GM21381 (cell line): ENCODE measurements around the gene TMEM259.

ENCODE experiments used
- ATAC-seq: cut with Tn5 transposase; IDR thresholded peaks from one replicate; pipeline ENCODE4 v1.9.1; 2021; ENCODE audit warnings: mild to moderate bottlenecking, moderate library complexity; ENCODE audit not compliant: unreplicated experiment

The TMEM259 gene

DNA sequence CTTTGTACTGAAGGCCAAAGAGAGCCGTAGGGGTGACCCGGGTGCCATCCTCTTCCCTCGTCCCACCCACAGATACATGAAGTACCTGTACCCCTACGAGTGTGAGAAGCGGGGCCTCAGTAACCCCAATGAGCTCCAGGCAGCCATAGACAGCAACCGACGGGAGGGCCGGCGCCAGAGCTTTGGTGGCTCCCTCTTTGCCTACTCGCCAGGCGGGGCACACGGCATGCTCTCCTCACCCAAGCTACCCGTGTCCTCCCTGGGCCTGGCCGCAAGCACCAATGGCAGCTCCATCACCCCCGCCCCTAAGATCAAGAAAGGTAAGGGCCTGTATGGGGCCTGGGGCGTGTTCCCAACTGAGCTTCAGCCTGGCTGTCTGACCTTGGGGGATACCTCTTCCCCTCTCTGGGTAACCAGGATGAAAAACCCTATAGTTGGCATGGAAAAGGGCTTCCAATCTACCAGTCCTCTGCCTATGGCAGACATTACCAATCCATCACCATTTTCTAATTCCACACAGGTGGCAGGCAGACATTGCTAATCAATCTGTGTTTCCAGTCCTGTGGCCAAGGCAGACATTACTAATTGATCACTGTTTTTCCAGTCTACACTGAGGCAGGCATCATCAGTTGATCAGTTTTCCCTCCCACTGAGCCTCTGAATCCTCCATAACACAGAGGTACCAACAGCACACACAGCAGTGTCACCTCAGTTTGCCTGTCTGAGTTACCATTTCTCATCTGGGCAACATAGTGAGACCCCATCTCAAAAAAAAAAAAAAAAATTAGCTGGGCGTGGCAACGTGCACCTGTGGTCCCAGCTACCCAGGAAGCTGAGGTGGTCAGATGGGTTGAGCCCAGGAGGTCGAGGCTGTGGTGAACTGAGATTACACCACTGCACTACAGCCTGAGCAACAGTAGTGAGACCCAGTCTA lies 55.9 kb downstream of the TMEM259 start:
- ATAC-seq = no peak

DNA sequence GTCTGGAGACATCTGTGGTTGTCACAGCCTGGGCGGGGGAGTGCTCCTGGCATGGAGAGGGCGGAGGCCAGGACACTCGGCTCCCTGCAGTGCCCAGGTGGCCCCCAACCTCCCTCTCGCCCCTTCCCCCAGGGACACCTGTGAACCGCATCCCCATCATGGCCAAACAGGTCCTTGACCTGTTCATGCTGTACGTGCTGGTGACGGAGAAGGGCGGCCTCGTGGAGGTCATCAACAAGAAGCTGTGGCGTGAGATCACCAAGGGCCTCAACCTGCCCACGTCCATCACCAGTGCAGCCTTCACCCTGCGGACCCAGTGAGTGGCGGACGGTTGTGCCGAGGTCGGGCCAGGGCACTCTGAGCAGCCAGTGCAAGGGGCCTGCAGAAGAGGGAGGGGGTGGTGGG lies 56.8 kb downstream of the TMEM259 start:
- ATAC-seq = no peak

DNA sequence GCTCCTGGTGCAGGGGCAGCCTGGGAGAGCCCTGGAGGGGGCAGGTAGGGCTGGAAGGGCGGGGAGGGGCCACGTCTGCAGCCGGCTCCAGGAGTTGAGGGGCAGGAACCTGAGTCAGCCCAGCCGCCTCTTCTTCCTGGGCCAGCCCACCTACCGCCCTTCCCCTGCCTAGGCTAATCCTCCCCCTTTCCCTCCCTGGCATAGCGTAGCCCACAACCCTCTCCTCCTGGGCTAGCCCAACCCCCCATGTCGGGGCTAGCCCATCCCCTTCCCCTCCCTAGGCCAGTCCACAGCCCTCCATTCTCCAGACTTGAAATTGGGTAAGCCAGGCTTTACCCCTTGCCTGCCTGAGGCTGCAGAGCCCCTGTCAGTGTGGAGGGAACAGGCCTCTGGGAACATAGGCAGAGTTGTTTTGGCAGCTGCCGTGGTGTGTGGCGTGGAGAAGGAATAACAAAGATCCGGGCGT lies 57.4 kb downstream of the TMEM259 start:
- no peak for ATAC-seq

GRCh38 chr19:962683-963400 lies 58.1 kb downstream of the TMEM259 start:
- no peak for ATAC-seq

GRCh38 chr19:961866-962620 lies 58.9 kb downstream of the TMEM259 start:
- ATAC-seq = no peak

DNA sequence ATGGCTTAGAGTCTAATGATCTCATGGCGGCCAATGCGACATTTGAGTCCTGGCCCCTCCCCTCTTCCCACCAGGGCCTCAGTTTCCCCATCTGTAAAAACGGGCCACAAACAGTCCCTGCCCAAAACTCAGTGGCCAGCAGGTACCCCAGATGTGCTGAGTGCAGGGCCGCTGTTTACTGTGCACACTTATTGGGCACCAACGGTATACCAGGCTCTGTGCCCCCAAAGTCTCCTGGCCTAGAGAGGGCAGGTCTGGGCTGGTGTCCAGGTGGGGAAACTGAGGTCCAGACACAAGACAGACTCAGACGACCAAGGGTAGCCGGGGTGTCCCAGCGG lies 60.4 kb downstream of the TMEM259 start:
- no peak for ATAC-seq

GRCh38 chr19:960020-960419 lies 60.9 kb downstream of the TMEM259 start:
- ATAC-seq = no peak
